Skeletal muscle satellite cell (primary cell): ENCODE data around the gene KLHL6.
"Not testable (repeated sequence)": the region's sequence is repeated elsewhere in the genome, so short reads cannot be mapped to it uniquely, and the experiment has no call there.

Experiments used
- H3K27me3 ChIP-seq: 2 replicates; pipeline ENCODE4 v1.7.0; 2013; ENCODE audit warnings: low read length; ENCODE audit not compliant: control insufficient read depth, insufficient read depth
- H3K36me3 ChIP-seq: 2 replicates; pipeline ENCODE4 v1.7.0; 2013; ENCODE audit warnings: mild to moderate bottlenecking, control low read depth, low read length; ENCODE audit not compliant: insufficient read depth
- H3K4me1 ChIP-seq: 2 replicates; pipeline ENCODE4 v1.7.0; 2013; ENCODE audit warnings: low read length; ENCODE audit not compliant: control insufficient read depth, insufficient read depth
- H3K4me2 ChIP-seq: 2 replicates; pipeline ENCODE4 v1.7.0; 2013; ENCODE audit warnings: mild to moderate bottlenecking, low read length
- H3K4me3 ChIP-seq: 2 replicates; pipeline ENCODE4 v1.7.0; 2013; ENCODE audit warnings: low read length
- H3K9ac ChIP-seq: 2 replicates; pipeline ENCODE4 v1.7.0; 2013; ENCODE audit warnings: mild to moderate bottlenecking, low read depth, low read length, moderate library complexity
- H3K9me3 ChIP-seq: replicated peaks from 2 replicates; pipeline ENCODE4 v1.7.0; 2013; ENCODE audit warnings: mild to moderate bottlenecking, control low read depth, low read length

KLHL6 gene

GRCh38 chr3:183514021-183514420, 41.5 kb downstream of the KLHL6 start:
- Histone ChIP-seq H3K9me3 (no peaks in the 10 kb centered on the region), H3K9ac (no peak overlapping the region), H3K27me3 (peaks cover 29% of the 10 kb centered on the region), H3K4me2 (no peak overlapping the region), H3K36me3 (no peaks in the 10 kb centered on the region), H3K4me1 (no peaks in the 10 kb centered on the region), H3K4me3 (no peak overlapping the region)

DNA sequence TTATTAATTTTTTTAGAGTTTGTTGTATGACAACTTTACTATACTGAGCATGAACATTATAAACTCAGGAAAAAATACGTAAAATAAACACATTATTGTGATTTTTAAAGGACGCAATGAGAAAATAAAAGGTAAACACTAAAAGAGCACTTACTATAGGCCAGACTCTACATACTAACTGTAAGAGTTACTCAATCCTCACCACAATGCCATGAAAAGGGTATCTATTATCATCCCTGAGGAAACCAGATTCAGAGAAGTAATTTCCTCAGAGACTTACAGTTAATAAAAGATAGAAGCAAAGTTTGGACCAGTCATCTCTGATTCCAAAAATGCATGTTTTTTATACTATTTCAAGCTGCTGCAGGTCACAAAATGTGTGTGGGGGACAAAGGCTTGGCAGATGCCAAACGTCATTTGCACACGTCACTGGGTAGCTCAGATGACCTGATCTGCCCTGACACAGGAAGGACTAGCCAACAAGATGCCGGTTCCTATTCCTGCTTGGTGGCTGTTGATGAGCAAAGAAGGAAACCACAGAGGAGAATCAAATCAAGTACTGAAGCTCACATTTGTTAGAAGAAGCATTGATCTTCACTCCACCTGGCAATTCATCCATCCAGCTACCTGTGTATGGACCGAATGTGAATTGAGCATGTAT, 42.3 kb downstream of the KLHL6 start:
- H3K4me1 ChIP-seq: no peaks in the 10 kb centered on the region
- no peak overlapping the region for H3K4me2 ChIP-seq

DNA sequence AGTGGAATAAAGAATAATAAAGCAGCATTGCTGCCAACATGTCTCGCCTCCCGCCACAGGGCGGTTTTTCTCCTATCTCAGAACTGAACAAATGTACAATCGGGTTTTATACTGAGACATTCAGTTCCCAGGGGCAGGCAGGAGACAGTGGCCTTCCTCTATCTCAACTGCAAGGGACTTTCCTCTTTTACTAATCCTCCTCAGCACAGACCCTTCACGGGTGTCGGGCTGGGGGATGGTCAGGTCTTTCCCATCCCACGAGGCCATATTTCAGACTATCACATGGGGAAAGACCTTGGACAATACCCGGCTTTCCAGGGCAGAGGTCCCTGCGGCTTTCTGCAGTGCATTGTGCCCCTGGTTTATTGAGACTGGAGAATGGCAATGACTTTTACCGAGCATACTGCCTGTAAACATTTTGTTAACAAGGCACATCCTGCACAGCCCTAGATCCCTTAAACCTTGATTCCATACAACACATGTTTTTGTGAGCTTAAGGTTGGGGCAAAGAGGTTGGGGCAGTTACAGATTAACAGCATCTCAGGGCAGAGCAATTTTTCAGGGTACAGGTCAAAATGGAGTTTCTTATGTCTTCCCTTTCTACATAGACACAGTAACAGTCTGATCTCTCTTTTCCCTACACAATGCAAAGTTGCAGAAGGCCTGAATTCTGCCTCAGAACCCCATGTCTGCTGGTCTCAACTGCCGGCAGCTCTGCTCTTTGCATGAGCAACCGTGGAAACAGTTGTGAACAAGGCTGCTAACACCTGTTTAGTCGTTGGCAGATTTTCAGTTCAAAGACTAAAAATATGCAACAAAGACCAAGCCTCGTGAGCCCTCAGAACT, 44.0 kb downstream of the KLHL6 start:
- H3K27me3 ChIP-seq: peaks cover 14% of the 10 kb centered on the region
- not testable (repeated sequence) for H3K9ac ChIP-seq, H3K4me2 ChIP-seq, H3K4me3 ChIP-seq, H3K4me1 ChIP-seq, H3K9me3 ChIP-seq, H3K36me3 ChIP-seq

More for the DNA sequence above, 42.3 kb downstream of the KLHL6 start:
- H3K27me3 ChIP-seq: peaks cover 23% of the 10 kb centered on the region
- H3K9ac ChIP-seq: no peak overlapping the region
- H3K4me3 ChIP-seq: no peak overlapping the region
- H3K36me3 ChIP-seq: no peaks in the 10 kb centered on the region
- H3K9me3 ChIP-seq: no peaks in the 10 kb centered on the region

DNA sequence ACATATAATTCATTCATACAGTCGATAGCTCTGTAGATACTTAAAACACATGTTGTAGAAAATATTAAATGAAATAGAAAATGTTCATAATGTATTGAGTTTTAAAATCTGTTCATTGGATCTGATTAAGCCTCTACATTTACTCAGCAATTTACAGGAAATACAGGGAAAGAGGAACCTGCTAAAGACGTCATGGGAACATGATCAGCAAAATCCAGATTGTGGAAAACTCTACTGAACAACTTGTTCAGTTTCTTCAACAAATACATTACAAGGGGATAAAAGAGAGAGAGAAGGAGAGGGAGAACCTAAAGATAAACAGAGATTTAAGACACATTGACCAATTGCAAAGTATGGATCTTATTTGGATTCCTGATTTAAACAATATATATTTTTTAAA, 46.7 kb downstream of the KLHL6 start:
- H3K9ac ChIP-seq: no peak overlapping the region
- H3K9me3 ChIP-seq: no peaks in the 10 kb centered on the region
- H3K4me2 ChIP-seq: no peak overlapping the region
- no peaks in the 10 kb centered on the region for H3K36me3 ChIP-seq
- no peaks in the 10 kb centered on the region for H3K4me1 ChIP-seq
- peaks cover 11% of the 10 kb centered on the region for H3K27me3 ChIP-seq
- H3K4me3 ChIP-seq: no peak overlapping the region

DNA sequence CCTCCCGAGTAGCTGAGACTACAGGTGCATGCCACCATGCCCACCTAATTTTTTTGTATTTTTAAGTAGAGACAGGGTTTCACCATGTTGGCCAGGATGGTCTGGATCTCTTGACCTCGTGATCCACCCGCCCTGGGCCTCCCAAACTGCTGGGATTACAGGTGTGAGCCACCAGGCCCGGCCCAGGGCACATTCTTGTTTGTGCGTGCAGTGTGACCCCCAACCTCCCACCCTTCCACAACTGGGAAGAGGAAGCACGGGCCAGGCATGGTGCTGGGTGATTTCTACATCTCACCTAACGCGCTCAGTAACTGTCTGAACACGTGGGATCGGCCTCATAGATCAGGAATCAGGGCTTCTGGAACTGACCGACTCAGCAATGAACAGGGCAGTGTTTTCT, 48.0 kb downstream of the KLHL6 start:
- H3K27me3 ChIP-seq: peaks cover 11% of the 10 kb centered on the region
- H3K4me1 ChIP-seq: no peaks in the 10 kb centered on the region
- no peaks in the 10 kb centered on the region for H3K9me3 ChIP-seq
- no peak overlapping the region for H3K4me3 ChIP-seq
- no peaks in the 10 kb centered on the region for H3K36me3 ChIP-seq
- H3K4me2 ChIP-seq: no peak overlapping the region
- no peak overlapping the region for H3K9ac ChIP-seq

DNA sequence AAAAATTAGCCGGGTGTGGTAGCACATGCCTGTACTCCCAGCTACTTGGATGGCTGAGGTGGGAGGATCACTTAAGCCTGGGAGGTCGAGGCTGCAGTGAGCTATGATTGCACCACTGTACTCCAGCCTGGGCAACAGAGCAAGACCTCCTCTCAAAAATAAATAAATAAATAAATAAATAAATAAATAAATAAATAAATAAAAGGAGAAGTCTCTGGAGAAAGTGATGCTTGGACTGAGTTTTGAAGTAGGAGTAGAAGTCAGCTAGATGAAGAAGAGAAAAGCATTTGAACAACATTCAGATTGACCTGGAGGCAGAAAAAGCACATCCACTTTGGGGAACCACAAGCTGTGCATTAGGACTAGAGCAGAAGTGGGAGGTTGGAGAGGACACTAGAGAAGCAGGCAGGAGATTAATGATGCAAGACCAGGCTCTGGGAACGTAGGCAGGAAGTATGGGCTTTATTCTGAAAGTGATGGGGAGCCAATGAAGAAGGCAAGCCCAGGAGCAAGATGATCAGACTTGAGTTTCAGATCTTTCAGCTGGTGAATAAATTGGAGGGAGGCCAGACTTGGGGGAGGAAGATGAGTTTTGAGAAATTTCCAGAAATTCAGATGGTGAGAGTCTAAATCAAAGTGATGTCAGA, 48.7 kb downstream of the KLHL6 start:
- Histone ChIP-seq H3K4me1 (no peaks in the 10 kb centered on the region), H3K4me3 (no peak overlapping the region), H3K9me3 (no peaks in the 10 kb centered on the region), H3K4me2 (no peak overlapping the region), H3K27me3 (peaks cover 11% of the 10 kb centered on the region), H3K9ac (no peak overlapping the region), H3K36me3 (no peaks in the 10 kb centered on the region)

- no peaks in the 10 kb centered on the region for H3K9me3 ChIP-seq
- peaks cover 31% of the 10 kb centered on the region for H3K27me3 ChIP-seq
- no peak overlapping the region for H3K4me3 ChIP-seq
- no peaks in the 10 kb centered on the region for H3K36me3 ChIP-seq
- no peaks in the 10 kb centered on the region for H3K4me1 ChIP-seq
- no peak overlapping the region for H3K9ac ChIP-seq
- H3K4me2 ChIP-seq: no peak overlapping the region
Observed at GRCh38 chr3:183504597-183504996, 50.9 kb downstream of the KLHL6 start.

DNA sequence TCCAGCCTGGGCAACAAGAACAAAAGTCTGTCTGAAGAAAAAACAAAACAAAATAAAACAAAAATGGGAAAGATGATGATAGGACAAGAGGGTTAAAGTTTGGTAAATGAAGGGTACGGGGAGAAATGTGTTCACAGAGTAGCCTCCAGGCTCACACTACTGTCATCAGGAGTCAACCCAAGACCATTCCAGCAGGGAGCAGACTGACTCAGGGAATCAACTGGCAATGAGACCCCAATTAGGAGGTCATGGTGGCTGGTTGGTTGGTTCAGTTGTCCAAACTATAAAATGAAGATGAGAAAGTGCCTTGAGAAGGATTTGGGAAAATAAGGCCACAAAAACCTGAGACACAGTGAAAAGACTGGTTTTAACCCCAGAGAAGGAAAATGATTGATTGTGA, 51.8 kb downstream of the KLHL6 start:
- Histone ChIP-seq H3K4me2 (no peak overlapping the region), H3K36me3 (no peaks in the 10 kb centered on the region), H3K27me3 (peaks cover 32% of the 10 kb centered on the region), H3K4me3 (no peak overlapping the region), H3K9ac (no peak overlapping the region), H3K4me1 (no peaks in the 10 kb centered on the region), H3K9me3 (no peaks in the 10 kb centered on the region)

- Histone ChIP-seq H3K4me3 (no peak overlapping the region), H3K4me2 (no peak overlapping the region), H3K9ac (no peak overlapping the region), H3K4me1 (no peaks in the 10 kb centered on the region), H3K27me3 (peaks cover 25% of the 10 kb centered on the region), H3K9me3 (no peaks in the 10 kb centered on the region), H3K36me3 (no peaks in the 10 kb centered on the region)
Observed at GRCh38 chr3:183502237-183503181, 53.0 kb downstream of the KLHL6 start.

DNA sequence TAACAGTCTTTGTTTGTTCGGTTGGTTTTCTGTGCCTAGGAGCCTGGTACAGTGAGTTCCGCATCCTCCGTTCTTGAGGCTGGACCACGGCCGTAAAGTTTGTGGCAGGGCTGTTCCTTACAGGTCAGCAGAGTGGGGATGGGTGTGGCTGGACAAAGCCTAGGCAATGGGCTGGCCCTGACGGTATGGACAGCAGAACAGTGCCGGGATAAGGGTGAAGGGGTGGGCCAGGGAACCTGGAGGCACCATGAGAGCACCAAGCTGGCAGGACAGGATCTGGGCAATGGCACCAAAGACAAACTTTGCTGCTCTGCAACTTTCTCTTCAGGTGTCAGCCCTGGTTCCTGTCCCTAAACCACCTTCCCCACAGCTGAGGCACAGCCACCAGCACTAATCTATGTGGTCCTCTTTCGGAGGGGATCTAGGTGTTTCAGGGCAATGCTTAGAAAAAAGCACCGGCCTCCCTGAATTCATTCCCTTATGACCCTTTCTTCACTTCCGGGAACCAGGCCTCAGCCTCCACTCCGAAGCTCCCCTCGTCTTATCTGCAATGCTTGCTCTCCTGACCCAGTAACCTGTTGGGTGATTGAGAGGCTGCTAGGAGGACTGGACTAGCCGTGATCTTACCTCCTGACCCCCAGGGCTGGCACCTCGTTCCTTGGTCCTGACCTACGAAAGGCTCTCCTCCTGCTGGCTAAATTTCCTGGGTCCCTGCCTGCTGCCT, 54.4 kb downstream of the KLHL6 start:
- Histone ChIP-seq H3K27me3 (peaks cover 25% of the 10 kb centered on the region), H3K4me1 (no peaks in the 10 kb centered on the region), H3K4me3 (no peak overlapping the region), H3K36me3 (no peaks in the 10 kb centered on the region), H3K9ac (no peak overlapping the region), H3K4me2 (no peak overlapping the region), H3K9me3 (no peaks in the 10 kb centered on the region)
